Small intestine (tissue), 16 donors: ENCODE results near the gene PPP1R9B. TPM values are rescaled to one million over a fixed set of nuclear protein-coding genes. Genes with fewer than 3 reads are reported as not detected.

ENCODE experiments used
- DNase-seq, 2 donors: peaks; one replicate each; pipeline versions ENCODE4 v3.0.0 to v3.0.0-alpha.2; 2013
- FAIRE-seq: peaks from 2 replicates; lab custom pipeline; 2012; peaks lifted over from hg19 to GRCh38; lab: Jason Lieb, UNC
- H3K27ac ChIP-seq, 3 donors: one replicate each; pipeline ENCODE4 v1.5.1; 2013; ENCODE audit warnings: low read length in 2 of 3, mild to moderate bottlenecking in 2 of 3, control low read depth in 1 of 3, inconsistent platforms in 1 of 3, low read depth in 1 of 3, moderate library complexity in 1 of 3
- H3K27me3 ChIP-seq, 3 donors: one replicate each; pipeline ENCODE4 v1.6.1; 2013; ENCODE audit warnings: low read length in 3 of 3, inconsistent platforms in 1 of 3; ENCODE audit not compliant: control insufficient read depth in 3 of 3, insufficient read depth in 3 of 3
- H3K36me3 ChIP-seq, 3 donors: one replicate each; pipeline ENCODE4 v1.6.1; 2013; ENCODE audit warnings: low read length in 3 of 3, inconsistent platforms in 1 of 3, low read depth in 1 of 3, mild to moderate bottlenecking in 1 of 3, moderate library complexity in 1 of 3; ENCODE audit not compliant: control insufficient read depth in 3 of 3, insufficient read depth in 2 of 3
- H3K4me1 ChIP-seq, 3 donors: one replicate each; pipeline ENCODE4 v1.6.1; 2013; ENCODE audit warnings: low read length in 2 of 3, inconsistent platforms in 1 of 3, low read depth in 1 of 3, mild to moderate bottlenecking in 1 of 3, moderate library complexity in 1 of 3; ENCODE audit not compliant: control insufficient read depth in 3 of 3, insufficient read depth in 2 of 3
- H3K4me3 ChIP-seq, 3 donors: one replicate each; pipeline ENCODE4 v1.5.1; 2013; ENCODE audit warnings: low read length in 3 of 3, control low read depth in 1 of 3, inconsistent platforms in 1 of 3, low read depth in 1 of 3, mild to moderate bottlenecking in 1 of 3, moderate library complexity in 1 of 3
- H3K9me3 ChIP-seq, 2 donors: one replicate each; pipeline ENCODE4 v1.6.1; 2013; ENCODE audit warnings: low read depth in 1 of 2, low read length in 1 of 2; ENCODE audit not compliant: control insufficient read depth in 2 of 2, insufficient read depth in 1 of 2
- WGBS, 3 donors: extraction: QIAGEN DNeasy Blood & Tissue Kit; methylation state at CpG; one replicate each; pipeline ENCODE4 v1.1.7; 2013; 5-methylcytosine and 5-hydroxymethylcytosine counted together
- long read RNA-seq, 10 donors: transcript quantifications; one replicate each; lab custom pipeline, GENCODE V29; 2026
- polyA plus RNA-seq, 4 donors: library from polyadenylated mRNA; stranded (reverse) in 3 of 4; unstranded in 1 of 4; fragments of 200-250 nt in 3 of 4; fragments of 120-200 nt in 1 of 4; gene quantifications; one replicate each; pipeline versions ENCODE4 v1.2.1 to v1.2.3, GENCODE V29; 2013
- donor health status: healthy with polysubstance abuse.
- donor health status: control.
- donor health status: control.
- donor health status: Bipolar disorder and iron deficiency.
- donor health status: healthy.

PPP1R9B gene
- 10 to 100 TPM; 14.1 to 31.8 (median 21.6) TPM for polyA plus RNA-seq
- long read RNA-seq, donor 1: 0 reads
- long read RNA-seq, donor 2: 0 reads
- long read RNA-seq, donor 3, full-length matches to known transcripts: 2 of 2 reads
- long read RNA-seq, donor 3, partial matches to known transcripts: 0 of 2 reads
- long read RNA-seq, donor 3, other reads (novel, unspliced or antisense): 0 of 2 reads
- long read RNA-seq, donor 4: 0 reads
- long read RNA-seq, donor 5: 0 reads
- long read RNA-seq, donor 6, full-length matches to known transcripts: 1 of 1 reads
- long read RNA-seq, donor 6, partial matches to known transcripts: 0 of 1 reads
- long read RNA-seq, donor 6, other reads (novel, unspliced or antisense): 0 of 1 reads
- long read RNA-seq, donor 7, full-length matches to known transcripts: 4 of 4 reads
- long read RNA-seq, donor 7, partial matches to known transcripts: 0 of 4 reads
- long read RNA-seq, donor 7, other reads (novel, unspliced or antisense): 0 of 4 reads
- long read RNA-seq, donor 8: 0 reads
- long read RNA-seq, donor 9: 0 reads
- long read RNA-seq, donor 10, full-length matches to known transcripts: 2 of 2 reads
- long read RNA-seq, donor 10, partial matches to known transcripts: 0 of 2 reads
- long read RNA-seq, donor 10, other reads (novel, unspliced or antisense): 0 of 2 reads

GRCh38 chr17:50150354-50151040 is at the start of gene PPP1R9B:
Gene PPP1R9B (minus strand): TSS chr17:50150677. CDS start chr17:50150513, 164 bp downstream.
- Histone ChIP-seq H3K4me1 (peaks cover 3 to 48% (median 13%) of the 10 kb centered on the region in 3 donors), H3K27me3 (no peaks in the 10 kb centered on the region), H3K9me3 (no peaks in the 10 kb centered on the region), H3K4me3 (peak within 1 kb of the TSS; percentile 75 to 87 (median 85)), H3K27ac (peak within 1 kb of the TSS; percentile 77 to 94 (median 86)), H3K36me3 (peaks cover 0 to 23% (median 0%) of the 10 kb centered on the region in 3 donors)
- DNase-seq: no peak
- WGBS, 3 donors: 0 to 1% (median 1%) methylated on average over 46 to 69 of the region's 69 CpGs
- FAIRE-seq: no peak

- peak; percentile 67 to 93 for DNase-seq
- Histone ChIP-seq H3K4me3 (peak overlapping the region; percentile 9 to 78 (median 45)), H3K27me3 (peaks cover 0 to 43% (median 6%) of the 10 kb centered on the region in 3 donors), H3K4me1 (peaks cover 0 to 18% (median 0%) of the 10 kb centered on the region in 3 donors), H3K9me3 (no peaks in the 10 kb centered on the region), H3K36me3 (peaks cover 0 to 37% (median 3%) of the 10 kb centered on the region in 3 donors), H3K27ac (peak overlapping the region in 2 of 3 donors; percentile 88 to 90)
- WGBS, 3 donors: 0 to 2% (median 1%) methylated on average over 32 to 36 of the region's 36 CpGs
- FAIRE-seq: no peak
These were observed 49.5 kb upstream of the PPP1R9B start for GRCh38 chr17:50199803-50200456.

GRCh38 chr17:50199211-50199802 is 48.8 kb upstream of the PPP1R9B start:
- Histone ChIP-seq H3K36me3 (peaks cover 0 to 43% (median 3%) of the 10 kb centered on the region in 3 donors), H3K4me3 (peak overlapping the region; percentile 9 to 78 (median 45)), H3K27ac (peak overlapping the region in 2 of 3 donors; percentile 72 to 88), H3K27me3 (peaks cover 0 to 37% (median 6%) of the 10 kb centered on the region in 3 donors), H3K4me1 (peaks cover 0 to 18% (median 0%) of the 10 kb centered on the region in 3 donors), H3K9me3 (no peaks in the 10 kb centered on the region)
- 19 to 30% (median 28%) methylated on average over 33 to 41 of the region's 41 CpGs for WGBS, 3 donors
- DNase-seq (no peak), FAIRE-seq (no peak)

GRCh38 chr17:50198026-50198669 is 47.7 kb upstream of the PPP1R9B start:
- peaks cover 0 to 26% (median 6%) of the 10 kb centered on the region in 3 donors for H3K27me3 ChIP-seq
- peaks cover 0 to 53% (median 3%) of the 10 kb centered on the region in 3 donors for H3K36me3 ChIP-seq
- WGBS, 3 donors: 10 to 14% (median 12%) methylated on average over 7 of the region's 7 CpGs
- H3K9me3 ChIP-seq: no peaks in the 10 kb centered on the region
- no peak for FAIRE-seq
- peak overlapping the region in 1 of 3 donors; percentile 78 for H3K4me3 ChIP-seq
- DNase-seq: peak; percentile 81 to 88
- H3K4me1 ChIP-seq: peaks cover 0 to 18% (median 0%) of the 10 kb centered on the region in 3 donors
- peak overlapping the region in 2 of 3 donors; percentile 1 to 46 for H3K27ac ChIP-seq

GRCh38 chr17:50196826-50197225 is 46.3 kb upstream of the PPP1R9B start:
- Histone ChIP-seq H3K4me3 (no peak overlapping the region), H3K4me1 (peaks cover 0 to 18% (median 0%) of the 10 kb centered on the region in 3 donors), H3K9me3 (no peaks in the 10 kb centered on the region), H3K36me3 (peaks cover 0 to 66% (median 3%) of the 10 kb centered on the region in 3 donors), H3K27me3 (peaks cover 0 to 13% (median 0%) of the 10 kb centered on the region in 3 donors), H3K27ac (peak overlapping the region in 2 of 3 donors; percentile 33 to 44)
- DNase-seq: no peak
- FAIRE-seq: no peak
- 65 to 73% (median 72%) methylated on average over 6 of the region's 6 CpGs for WGBS, 3 donors

GRCh38 chr17:50196036-50196435 is 45.6 kb upstream of the PPP1R9B start:
- FAIRE-seq (no peak), DNase-seq (no peak)
- peaks cover 0 to 5% (median 0%) of the 10 kb centered on the region in 3 donors for H3K27me3 ChIP-seq
- H3K27ac ChIP-seq: peak overlapping the region in 2 of 3 donors; percentile 5 to 44
- WGBS, 3 donors: 69 to 79% (median 74%) methylated on average over 5 of the region's 5 CpGs
- no peaks in the 10 kb centered on the region for H3K9me3 ChIP-seq
- peaks cover 0 to 74% (median 3%) of the 10 kb centered on the region in 3 donors for H3K36me3 ChIP-seq
- H3K4me3 ChIP-seq: no peak overlapping the region
- H3K4me1 ChIP-seq: peaks cover 0 to 18% (median 0%) of the 10 kb centered on the region in 3 donors
